ENCODE measurements around the gene DOCK8.
"Not testable (repeated sequence)": the region's sequence is repeated elsewhere in the genome, so short reads cannot be mapped to it uniquely, and the experiment has no call there.

DOCK8 gene

DNA sequence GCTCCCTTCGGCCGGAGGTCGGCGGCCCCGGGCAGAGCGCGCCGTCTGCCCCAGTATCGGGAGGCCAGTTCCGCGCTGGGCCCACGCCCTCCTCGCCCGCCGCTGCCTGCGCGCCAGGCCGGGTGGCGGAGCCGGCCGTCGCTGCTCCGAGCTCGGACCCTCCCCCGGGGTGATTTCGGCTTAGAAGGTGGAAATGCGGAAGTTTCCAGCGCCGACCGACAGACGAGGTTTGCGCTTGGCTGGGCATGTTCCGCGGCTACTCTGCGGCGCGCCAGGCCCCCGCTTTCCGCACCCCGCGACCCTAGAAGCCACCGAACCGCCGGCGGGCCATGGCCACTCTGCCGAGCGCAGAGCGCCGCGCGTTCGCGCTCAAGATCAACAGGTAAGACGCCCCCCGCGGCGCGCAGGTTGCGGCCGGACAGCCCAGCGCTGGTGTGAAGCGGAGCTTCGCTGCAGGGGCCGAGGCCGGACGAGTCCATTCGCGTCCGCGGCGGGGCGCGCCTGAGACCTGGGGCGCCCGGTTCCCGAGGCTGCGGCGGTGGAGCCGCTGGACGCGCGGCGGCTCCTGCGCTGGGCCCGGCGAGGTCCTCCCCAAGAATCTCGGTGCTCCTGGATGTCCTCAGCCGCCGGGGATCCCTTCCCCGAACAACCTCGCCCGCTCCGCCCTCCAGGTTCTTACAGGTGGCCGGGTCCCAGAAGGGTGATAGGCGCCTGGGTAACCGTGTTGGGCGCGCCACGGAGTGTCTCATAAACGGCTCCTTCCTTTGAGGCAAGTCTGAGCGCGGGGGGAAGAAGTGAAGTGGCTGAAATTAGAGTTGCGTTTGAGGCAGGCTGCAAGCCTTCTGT, at the start of gene DOCK8:
Gene DOCK8 (plus strand): TSS at position 218 of the 846 bp plus-strand sequence. CDS start 112 bp downstream, at position 330.
- peak; percentile 42 for DNase-seq

DNA sequence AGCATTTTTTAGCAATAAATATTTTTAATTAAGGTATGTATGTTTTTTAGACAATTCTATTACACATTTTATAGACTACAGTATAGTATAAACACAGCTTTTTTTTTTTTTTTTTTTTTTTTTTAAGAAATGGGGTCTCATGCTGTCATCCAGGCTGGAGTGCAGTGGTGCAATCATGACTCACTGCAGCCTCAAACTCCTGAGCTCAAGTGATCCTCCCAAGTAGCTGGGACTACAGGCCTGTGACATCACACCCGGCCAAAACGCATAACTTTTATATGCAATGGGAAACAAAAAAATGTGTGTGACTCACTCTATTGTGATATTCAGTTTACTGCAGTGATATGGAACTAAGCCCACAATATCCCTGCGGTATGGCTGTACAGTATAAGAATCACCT, 44.9 kb upstream of the DOCK8 start:
- DNase-seq, result not testable (repeated sequence)

DNA sequence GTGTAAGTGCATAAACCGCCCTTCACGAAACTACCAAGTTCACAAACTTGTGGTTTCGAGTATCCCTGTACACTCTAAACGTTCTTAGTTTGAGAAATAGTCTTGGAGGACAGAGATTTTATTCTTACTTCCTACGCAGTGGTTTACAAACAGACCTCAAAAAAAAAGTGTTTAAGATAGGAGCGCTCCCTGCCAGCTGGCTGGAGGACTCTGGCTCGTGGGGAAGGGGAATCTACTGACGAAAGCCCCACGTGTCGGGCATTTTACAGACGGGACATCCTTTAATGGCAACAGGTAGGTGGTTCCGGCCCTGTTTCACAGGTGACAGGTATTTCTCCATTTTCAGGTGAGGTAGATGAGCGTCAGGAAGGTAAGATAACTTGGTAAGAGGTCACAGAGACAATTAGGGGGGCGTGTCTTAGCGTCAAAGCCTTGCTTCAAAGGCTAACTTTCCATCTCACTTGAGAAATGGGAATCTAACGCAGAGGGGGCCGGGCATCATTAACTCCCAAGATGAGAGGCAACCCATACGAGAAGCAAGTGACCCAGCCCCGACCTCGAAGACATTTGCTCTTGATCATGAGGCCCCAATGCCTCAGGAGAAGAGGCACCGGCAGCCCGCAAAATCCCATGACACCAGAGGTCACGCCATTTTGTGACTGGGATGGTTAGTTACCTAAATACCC, 36.4 kb upstream of the DOCK8 start:
- not testable (repeated sequence) for DNase-seq

DNA sequence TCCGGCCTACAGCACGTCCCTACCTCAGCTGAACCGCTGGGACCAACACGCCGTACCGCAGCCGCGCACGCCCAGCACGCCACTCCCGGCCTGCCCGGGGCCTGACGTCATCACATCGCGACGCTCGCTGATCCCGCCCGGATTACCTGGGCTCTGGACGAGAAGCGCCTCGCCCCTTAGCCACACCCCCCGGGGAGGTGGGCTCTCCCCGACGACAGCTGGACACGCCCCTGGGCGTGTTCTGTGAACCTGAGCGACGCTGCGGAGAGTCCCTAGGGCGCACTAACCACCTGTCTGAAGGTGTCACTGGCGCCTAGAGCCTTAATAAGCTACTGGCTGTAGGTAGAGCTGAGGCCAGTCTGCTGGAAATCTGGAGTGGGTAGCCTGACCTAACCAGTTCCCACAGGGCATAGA, 35.7 kb upstream of the DOCK8 start, which contains the start of gene ZNG1A:
Gene ZNG1A (minus strand): TSS at position 87 of the 414 bp plus-strand sequence. CDS start 87 bp downstream, outside the sequence.
- DNase-seq, result peak; percentile 59

DNA sequence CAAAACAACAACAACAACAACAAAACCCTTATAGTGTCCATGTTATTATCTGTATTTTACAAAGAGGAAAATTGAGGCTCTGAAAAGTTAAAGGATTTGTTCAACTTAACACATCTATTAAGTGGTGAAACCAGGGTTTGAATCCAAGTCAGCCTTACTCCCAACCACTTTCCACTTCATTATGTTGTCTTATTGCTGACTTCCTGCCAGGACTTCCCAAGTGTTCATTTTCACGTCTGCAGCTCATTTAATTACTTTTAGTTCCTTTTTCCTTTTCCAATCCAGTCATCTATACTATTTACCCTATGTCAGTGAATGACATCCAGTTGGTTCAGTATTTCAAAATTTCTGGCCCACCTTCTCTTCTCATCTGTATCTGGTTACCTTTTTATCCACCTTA, 15.1 kb upstream of the DOCK8 start:
- not testable (repeated sequence) for DNase-seq

DNA sequence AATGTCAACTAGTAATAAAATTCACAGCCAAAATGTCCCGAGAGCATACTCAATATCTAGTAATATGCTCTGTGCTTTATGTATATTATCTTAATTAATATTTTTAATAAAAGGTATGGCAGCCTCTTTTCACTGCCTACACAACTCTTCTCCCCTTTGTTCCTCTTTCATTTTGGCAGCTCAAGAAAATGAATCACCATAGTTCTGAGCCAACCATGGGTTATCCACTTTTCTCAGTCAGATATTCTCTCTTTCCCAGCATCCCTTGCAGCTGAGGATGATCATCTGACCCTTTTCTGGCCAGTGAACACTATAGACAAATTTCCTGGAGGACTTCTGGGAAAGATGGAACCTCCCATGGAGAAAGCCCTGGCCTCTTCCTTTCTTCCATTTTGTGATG, 8.2 kb upstream of the DOCK8 start:
- no peak for DNase-seq

DNA sequence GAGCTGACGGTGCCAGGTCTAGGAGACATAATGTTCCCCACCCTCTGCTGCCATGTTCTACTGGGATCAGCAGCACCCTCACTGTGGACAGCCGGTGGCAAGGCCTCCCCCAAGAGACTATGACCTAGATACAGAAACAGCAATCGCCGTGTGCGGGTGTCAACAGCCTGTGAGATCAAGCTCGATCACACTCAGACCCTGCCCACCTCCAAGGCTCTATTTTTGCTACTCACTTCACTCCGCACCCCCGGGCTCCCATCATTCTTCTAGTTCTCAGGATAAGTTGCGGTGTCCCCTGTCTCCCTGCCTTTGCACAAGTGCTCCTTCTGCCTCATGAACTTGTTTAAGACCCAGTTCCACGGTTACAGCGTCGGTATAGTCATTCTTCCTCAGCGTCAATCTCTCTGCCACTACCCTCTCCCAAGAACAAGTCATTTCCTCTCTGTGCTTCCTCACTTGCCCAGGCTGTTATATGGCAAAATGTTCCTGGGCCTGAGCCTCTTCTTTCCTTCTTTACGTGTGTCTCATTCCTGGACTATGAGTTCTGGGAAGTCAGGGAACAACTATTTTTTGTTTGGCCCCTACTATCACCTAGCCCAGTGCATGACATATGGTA, 5.4 kb upstream of the DOCK8 start:
- DNase-seq, result no peak

DNA sequence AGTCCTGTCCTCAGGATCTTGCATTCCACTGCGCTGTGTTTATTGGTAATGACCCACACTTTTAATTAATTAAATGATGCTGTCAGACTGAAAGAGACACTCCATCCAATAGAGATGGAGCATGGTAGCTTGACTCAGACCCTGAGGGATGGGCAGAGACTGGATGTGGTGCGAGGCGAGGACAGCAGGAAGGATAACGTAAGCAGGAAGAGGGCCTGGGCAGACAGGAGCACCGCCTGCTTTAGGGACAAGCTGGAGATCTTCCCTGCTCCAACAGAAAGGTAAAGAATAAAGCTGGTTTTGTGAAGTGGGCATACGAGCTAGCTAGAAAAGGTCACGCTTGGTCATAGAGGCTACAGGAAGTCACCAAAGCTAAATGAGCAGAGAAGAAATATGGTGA, 3.6 kb upstream of the DOCK8 start:
- DNase-seq, result no peak

DNA sequence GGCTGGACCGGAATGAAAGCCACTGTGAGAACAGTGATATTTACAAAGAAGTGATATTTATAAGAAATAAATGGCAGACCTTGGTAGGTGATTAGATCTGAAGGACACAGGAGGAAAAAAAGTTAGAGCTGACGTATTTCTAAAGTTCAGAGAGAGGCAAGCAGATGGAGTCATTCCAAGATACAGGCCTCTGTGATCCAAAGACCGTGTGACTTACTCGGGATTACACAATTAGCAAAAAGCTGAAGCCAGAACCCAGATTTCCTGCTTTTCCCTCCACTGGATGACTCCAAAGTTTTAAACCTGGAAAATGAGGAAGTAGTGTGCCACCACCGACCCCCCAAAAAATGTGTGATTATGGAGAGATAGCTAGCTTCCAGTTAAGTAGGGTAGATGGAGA, 3.1 kb upstream of the DOCK8 start:
- no peak for DNase-seq

DNA sequence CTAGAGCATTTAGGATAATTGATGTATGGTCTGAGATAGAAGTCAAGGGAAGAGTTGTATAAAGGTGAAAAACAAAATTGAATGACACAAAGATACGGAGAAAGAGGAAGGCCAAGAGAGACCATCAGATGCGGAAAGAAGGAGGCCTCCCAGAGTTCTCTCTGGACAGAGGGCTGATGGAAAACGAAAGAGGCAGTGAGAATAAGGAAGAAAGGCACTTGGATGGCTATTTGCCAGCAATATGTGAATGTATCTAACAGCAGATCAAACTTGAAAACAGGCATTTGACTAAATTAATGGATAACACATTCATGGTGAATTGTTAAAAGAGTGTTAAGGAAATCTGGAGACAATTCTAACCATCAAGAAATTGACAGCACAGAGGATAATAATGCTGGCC, 2.4 kb upstream of the DOCK8 start:
- DNase-seq, result no peak

DNA sequence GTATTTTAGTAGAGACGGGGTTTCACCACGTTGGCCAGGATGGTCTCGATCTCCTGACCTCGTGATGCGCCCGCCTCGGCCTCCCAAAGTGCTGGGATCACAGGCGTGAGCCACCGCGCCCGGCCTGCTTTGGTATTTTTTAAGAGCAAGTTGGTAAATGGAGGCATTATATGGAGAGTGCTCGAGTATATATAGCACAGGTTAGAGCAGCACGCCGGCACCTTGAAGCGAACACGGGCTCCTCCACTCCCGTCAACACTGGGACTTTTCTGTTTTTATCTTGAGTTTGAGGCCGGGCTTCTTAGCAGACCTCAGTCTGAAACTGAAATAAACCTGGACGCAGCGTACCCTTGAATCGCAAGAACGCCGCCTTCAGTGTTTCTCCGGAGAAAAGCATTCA, 764 bp upstream of the DOCK8 start:
- not testable (repeated sequence) for DNase-seq

DNA sequence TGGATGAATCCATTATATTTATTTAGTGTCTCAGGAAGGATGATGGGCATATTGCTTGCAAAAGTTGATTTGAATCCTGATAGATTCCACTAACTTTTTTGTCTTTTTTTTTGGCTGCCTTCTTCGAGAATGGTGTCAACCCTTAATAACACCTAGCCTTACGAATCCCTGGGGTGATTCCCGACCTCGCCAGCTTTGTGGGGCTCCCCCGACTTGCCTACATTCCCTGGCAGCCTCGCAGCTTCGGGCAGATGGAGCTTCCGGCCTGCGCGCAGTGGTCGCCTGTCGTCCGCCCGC, 366 bp upstream of the DOCK8 start:
- no peak for DNase-seq

DNA sequence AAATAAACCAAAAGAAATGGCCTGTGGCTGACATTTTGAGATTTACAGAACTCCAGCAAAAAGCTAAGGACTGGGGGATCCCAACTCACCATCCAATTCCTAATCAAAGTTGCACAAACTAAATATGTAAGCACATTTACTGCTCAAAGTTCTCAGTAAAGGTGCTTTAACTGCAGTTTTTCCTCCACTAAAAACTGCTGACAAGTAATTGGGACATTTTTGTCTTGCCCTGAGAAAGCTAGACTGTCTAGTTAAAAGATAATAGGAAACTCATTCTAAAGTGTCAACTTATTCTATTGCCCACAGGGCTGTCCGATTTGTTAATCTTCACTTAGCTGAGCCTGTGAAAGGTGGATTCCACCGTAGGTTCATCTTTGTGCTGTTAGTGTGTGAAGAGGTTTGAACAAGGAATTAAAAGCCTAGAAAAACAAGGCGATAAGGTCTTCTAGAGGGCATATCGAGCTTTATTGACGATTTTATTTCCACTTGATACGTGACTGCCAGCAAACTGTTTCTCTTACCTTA, 1.0 kb downstream of the DOCK8 start:
- no peak for DNase-seq

DNA sequence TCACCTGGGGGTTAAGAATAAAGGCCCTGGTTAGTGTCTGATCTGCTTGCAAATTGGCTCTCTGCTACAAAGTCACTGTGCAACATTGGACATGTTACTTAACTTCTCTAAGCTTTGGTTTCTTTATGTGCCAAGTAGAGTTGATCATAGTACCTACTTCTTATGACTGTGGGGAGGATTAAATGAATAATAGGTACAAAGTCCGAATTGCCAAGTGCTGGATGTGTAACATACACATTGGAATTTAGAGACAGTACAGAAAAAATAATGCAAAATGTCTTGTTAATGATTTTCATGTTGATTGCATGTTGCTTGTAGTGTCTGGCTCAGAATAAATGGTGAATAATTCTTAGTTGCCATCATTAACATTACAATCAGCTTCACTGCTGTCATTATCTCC, 2.2 kb downstream of the DOCK8 start:
- no peak for DNase-seq

DNA sequence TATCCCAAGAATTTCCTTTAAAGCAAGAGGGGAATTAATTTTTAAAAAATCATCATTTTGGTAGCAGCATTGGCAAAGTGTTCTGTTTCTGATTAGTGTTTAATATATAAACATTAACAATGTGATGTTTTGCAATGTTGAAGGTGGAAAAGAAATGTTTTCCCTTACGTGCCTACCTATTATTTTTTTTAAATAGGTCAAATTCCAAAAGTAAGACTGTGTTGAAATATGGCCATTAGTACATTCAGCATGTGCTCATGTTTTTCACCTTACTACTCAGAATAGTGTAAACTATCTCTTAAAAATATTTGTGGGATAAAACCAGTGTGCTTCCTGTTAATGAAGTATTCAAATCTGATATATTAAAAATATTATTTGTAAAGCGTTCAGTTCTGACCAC, 3.3 kb downstream of the DOCK8 start:
- no peak for DNase-seq

DNA sequence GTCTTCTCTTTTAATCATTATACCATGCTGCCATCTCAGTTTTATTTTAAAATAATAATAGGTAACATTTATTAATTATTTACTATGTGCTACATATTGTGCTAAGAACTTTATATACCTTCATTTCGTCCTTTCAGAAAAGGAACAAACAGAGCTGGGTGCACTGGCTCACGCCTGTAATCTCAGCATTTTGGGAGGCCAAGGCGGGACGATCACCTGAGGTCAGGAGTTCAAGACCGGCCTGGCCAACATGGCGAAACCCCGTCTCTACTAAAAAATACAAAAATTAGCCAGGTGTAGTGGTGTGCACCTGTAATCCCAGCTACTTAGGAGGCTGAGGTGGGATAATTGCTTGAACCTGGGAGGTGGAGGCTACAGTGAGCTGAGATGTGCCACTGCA, 4.4 kb downstream of the DOCK8 start:
- DNase-seq, result not testable (repeated sequence)

DNA sequence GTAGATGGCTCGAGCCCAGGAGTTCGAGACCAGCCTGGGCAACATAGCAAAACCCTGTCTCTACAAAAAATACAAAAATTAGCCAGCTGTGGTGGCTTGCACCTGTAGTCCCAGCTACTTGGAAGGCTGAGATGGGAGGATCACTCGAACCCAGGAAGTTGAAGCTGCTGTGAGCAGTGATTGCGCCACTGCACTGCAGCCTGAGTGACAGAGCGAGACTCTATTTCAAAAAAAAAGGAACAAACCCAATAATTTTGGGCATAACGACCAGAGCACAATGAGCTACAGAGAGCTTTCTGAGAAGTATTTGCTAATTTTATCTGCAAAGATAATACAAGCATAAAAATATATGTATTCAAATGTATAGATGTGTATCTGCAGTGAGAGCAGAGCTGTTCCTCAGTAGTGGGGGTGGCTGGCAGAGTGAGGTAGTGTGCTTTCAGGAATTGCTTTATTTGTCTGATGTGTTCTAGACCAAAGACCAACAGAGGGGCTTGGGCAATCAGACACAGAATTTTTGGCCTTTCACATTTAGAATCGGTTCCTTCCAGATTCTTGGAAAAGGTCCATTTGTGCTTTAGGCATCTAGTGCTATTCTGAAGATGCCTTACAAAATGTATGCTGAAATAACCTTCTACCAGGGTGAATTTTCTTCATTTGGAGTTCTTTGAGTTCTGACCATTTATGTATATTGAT, 5.2 kb downstream of the DOCK8 start:
- DNase-seq, result no peak

DNA sequence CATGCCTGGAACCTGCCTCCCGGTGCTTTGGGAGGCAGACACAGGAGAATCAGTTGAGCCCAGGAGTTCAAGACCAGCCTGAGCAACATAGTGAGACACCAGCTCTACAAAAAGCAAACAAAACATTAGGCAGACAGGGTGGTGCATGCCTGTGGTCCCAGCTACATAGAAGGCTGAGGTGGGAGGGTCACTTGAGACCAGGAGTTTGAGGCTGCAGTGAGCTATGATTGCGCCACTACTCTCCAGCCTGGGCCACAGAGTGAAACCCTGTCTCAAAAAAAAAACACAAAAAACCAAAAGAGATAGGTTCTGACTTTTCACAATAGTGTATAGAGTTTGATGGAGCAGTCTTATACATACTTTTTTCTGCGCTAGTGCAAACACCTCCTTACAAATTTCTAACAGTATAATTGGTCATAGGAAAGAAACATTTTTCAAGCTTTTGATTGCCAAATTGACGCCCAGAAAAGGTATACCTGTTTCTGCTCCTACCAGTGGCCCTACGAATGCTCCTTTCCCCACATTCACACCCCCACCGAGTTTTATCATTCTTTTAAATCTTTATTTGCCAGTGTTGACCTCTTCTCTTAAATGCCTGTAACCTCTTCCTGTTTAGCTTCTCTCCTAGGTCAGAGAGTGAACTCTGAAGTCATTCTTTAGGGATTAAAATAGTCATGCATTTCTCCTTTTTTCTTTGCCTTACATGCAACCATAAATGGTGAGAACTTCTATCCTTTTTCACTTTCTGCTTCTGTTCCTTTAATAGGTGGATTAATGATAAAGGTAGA, 7.5 kb downstream of the DOCK8 start:
- DNase-seq, result no peak

DNA sequence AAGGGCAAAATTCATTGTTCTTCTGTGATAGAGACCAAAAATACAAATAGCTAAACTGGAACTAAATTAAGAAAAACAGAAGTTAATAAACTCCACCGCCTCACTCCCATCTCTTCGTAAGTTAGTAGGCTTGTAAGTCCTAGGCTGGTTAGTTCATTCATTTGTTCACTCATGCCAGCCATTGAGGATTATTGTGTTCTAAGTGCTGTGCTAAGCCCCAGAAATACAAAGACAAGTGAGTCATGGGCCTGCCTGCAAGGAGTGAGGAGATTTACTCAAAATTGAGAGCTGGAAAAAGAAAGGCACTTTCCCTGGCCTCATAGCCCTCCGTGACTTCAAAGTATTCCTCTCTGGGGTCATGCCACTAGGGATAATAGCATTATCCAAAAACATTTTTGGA, 8.5 kb downstream of the DOCK8 start:
- no peak for DNase-seq

DNA sequence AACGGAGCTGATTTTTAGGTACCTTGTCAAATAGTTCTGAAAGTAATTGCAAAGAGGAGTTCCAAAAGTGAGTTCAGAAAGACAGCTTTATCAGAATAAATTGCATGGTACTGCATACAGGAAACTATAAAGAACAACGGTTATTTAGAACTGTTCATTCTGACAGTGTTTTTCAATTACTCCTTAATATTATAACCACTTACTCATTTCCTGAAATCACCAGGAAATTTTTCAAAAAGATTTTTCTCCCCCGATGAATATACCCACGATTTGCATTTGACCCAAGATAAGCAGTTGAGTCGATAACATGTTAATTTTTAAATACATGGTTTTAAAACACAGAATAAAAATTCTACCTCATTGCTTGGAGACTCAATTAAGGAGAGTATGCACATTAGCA, 9.4 kb downstream of the DOCK8 start:
- DNase-seq, result no peak

DNA sequence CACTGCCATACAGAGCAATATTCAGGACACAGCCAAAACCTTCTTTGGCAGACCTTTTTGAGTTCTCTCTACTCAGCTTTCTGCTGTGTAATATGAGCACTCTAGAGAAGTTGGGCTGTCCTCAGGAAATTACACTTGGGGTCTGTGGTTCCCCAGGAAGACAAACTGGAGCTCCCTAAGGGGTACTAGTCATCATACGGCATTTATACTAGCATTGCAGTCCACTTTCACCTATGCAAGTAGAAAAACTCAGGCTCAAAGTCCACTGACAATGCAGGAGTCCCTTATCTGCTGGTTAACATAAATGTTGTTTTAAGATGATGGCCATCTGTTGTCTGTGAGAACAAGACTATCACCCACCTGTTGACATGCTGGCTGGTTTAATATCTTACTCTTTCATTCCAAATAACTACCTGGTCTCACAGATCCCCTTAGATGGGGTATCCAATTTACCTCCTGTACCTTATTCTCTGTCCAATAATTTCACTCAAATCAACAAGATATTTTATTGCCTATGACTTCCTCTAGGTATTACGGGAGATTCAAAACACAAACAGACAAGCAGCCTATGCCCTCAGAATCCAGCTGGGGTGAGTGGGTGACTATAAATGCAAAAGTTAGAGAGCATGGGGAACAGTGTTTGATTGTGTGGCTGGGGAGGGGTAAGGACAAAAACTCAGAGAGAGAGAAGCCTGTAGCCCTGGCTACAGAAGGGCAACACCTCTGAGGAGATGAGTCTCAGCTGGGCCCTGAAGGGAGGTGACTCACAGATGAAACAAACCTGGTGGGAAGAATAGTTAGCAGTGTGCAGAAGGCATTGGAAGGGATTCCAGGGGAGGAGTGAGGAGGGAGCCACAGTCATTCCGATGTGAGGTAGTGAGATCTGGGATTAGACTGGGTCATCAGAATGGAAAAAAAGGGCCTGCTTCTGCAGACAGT, 10.2 kb downstream of the DOCK8 start:
- no peak for DNase-seq
